ENCODE measurements around the gene GALNT2.

Gene GALNT2

DNA sequence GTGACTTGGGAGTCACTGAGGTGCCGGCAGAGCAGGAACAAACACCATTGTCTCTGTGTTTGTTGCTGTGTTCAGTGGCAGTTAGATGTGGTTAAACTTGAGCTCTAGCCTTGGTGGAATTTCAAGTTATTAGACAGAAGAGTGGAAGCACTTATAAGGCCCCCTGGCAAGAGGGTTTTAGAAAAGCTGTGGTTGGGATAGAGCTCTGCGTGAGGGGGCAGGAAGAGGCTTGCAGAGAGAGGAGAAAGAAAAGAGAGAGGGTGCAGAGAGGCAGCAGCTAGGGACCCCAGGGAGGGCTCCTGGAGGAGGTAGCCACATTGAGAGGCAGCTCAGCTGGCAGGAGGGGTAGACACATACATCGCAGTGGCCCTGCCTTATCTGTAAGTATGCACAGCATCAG is 128.2 kb downstream of the GALNT2 start:
- Histone ChIP-seq H3K36me3 (ENCODE audit: control insufficient read depth, insufficient read depth, low read length) (no peaks in the 10 kb centered on the region), H3K9me3 (ENCODE audit: control insufficient read depth, insufficient read depth, low read length) (no peaks in the 10 kb centered on the region), H3K4me1 (ENCODE audit: control insufficient read depth, insufficient read depth, low read length) (0 out of 2 replicates have a peak, but pooled peaks cover 4% of the 10 kb centered on the region), H3K9ac (ENCODE audit: low read depth, low read length) (no peak overlapping the region), H3K27me3 (ENCODE audit: control insufficient read depth, insufficient read depth, low read length) (no peaks in the 10 kb centered on the region), H3K4me3 (ENCODE audit: low read depth, low read length) (no peak overlapping the region), H3K27ac (ENCODE audit: low read depth, low read length) (no peak overlapping the region)

GRCh38 chr1:230196077-230196476 is 129.0 kb downstream of the GALNT2 start:
- Histone ChIP-seq H3K27ac (ENCODE audit: low read depth, low read length) (no peak overlapping the region), H3K27me3 (ENCODE audit: control insufficient read depth, insufficient read depth, low read length) (no peaks in the 10 kb centered on the region), H3K4me3 (ENCODE audit: low read depth, low read length) (no peak overlapping the region), H3K36me3 (ENCODE audit: control insufficient read depth, insufficient read depth, low read length) (no peaks in the 10 kb centered on the region), H3K9me3 (ENCODE audit: control insufficient read depth, insufficient read depth, low read length) (no peaks in the 10 kb centered on the region), H3K4me1 (ENCODE audit: control insufficient read depth, insufficient read depth, low read length) (0 out of 2 replicates have a peak, but pooled peaks cover 4% of the 10 kb centered on the region), H3K9ac (ENCODE audit: low read depth, low read length) (no peak overlapping the region)

GRCh38 chr1:230197644-230198567 is 130.9 kb downstream of the GALNT2 start:
- H3K9me3 ChIP-seq (ENCODE audit: control insufficient read depth, insufficient read depth, low read length), result no peaks in the 10 kb centered on the region
- peaks cover under 1% of the 10 kb centered on the region; the same call in 1 of the 2 replicates for H3K36me3 ChIP-seq (ENCODE audit: control insufficient read depth, insufficient read depth, low read length)
- no peak overlapping the region for H3K9ac ChIP-seq (ENCODE audit: low read depth, low read length)
- H3K27ac ChIP-seq (ENCODE audit: low read depth, low read length), result no peak overlapping the region
- no peaks in the 10 kb centered on the region for H3K27me3 ChIP-seq (ENCODE audit: control insufficient read depth, insufficient read depth, low read length)
- H3K4me3 ChIP-seq (ENCODE audit: low read depth, low read length), result no peak overlapping the region
- 0 out of 2 replicates have a peak, but pooled peaks cover under 1% of the 10 kb centered on the region for H3K4me1 ChIP-seq (ENCODE audit: control insufficient read depth, insufficient read depth, low read length)

- Histone ChIP-seq H3K9ac (ENCODE audit: low read depth, low read length) (no peak overlapping the region), H3K9me3 (ENCODE audit: control insufficient read depth, insufficient read depth, low read length) (no peaks in the 10 kb centered on the region), H3K36me3 (ENCODE audit: control insufficient read depth, insufficient read depth, low read length) (peaks cover 10% of the 10 kb centered on the region), H3K27ac (ENCODE audit: low read depth, low read length) (no peak overlapping the region), H3K4me3 (ENCODE audit: low read depth, low read length) (no peak overlapping the region), H3K4me1 (ENCODE audit: control insufficient read depth, insufficient read depth, low read length) (no peaks in the 10 kb centered on the region), H3K27me3 (ENCODE audit: control insufficient read depth, insufficient read depth, low read length) (no peaks in the 10 kb centered on the region)
These were observed 132.0 kb downstream of the GALNT2 start for GRCh38 chr1:230199034-230199433.

- H3K4me1 ChIP-seq (ENCODE audit: control insufficient read depth, insufficient read depth, low read length), result no peaks in the 10 kb centered on the region
- H3K27ac ChIP-seq (ENCODE audit: low read depth, low read length), result no peak overlapping the region
- peaks cover 14% of the 10 kb centered on the region for H3K36me3 ChIP-seq (ENCODE audit: control insufficient read depth, insufficient read depth, low read length)
- no peaks in the 10 kb centered on the region for H3K27me3 ChIP-seq (ENCODE audit: control insufficient read depth, insufficient read depth, low read length)
- H3K4me3 ChIP-seq (ENCODE audit: low read depth, low read length), result no peak overlapping the region
- no peak overlapping the region for H3K9ac ChIP-seq (ENCODE audit: low read depth, low read length)
- no peaks in the 10 kb centered on the region for H3K9me3 ChIP-seq (ENCODE audit: control insufficient read depth, insufficient read depth, low read length)
These were observed 132.5 kb downstream of the GALNT2 start for GRCh38 chr1:230199554-230199953.

DNA sequence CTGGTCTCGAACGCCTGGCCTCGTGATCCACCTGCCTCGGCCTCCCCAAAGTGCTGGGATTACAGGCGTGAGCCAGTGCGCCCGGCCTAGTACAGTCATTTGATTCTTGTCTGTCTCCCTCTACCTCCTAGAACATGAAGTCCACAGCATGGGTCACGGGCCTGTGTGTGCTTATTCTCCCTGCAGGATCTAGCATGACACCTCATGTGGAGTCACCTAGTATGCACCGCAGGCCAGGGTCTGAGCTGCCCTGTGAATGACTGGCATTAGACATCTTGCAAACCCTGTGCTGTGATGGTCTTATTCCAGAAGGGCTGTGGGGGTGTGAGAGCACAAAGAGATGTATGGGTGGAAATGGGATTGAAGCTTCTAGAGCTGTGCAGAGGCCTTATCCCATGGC is 133.2 kb downstream of the GALNT2 start:
- Histone ChIP-seq H3K4me1 (ENCODE audit: control insufficient read depth, insufficient read depth, low read length) (no peaks in the 10 kb centered on the region), H3K4me3 (ENCODE audit: low read depth, low read length) (no peak overlapping the region), H3K9ac (ENCODE audit: low read depth, low read length) (no peak overlapping the region), H3K36me3 (ENCODE audit: control insufficient read depth, insufficient read depth, low read length) (peaks cover 22% of the 10 kb centered on the region), H3K9me3 (ENCODE audit: control insufficient read depth, insufficient read depth, low read length) (no peaks in the 10 kb centered on the region), H3K27ac (ENCODE audit: low read depth, low read length) (no peak overlapping the region), H3K27me3 (ENCODE audit: control insufficient read depth, insufficient read depth, low read length) (no peaks in the 10 kb centered on the region)

GRCh38 chr1:230201445-230201844 is 134.4 kb downstream of the GALNT2 start:
- Histone ChIP-seq H3K36me3 (ENCODE audit: control insufficient read depth, insufficient read depth, low read length) (peaks cover 23% of the 10 kb centered on the region), H3K9me3 (ENCODE audit: control insufficient read depth, insufficient read depth, low read length) (no peaks in the 10 kb centered on the region), H3K9ac (ENCODE audit: low read depth, low read length) (no peak overlapping the region), H3K4me3 (ENCODE audit: low read depth, low read length) (no peak overlapping the region), H3K27ac (ENCODE audit: low read depth, low read length) (no peak overlapping the region), H3K27me3 (ENCODE audit: control insufficient read depth, insufficient read depth, low read length) (no peaks in the 10 kb centered on the region), H3K4me1 (ENCODE audit: control insufficient read depth, insufficient read depth, low read length) (no peaks in the 10 kb centered on the region)

- Histone ChIP-seq H3K9ac (ENCODE audit: low read depth, low read length) (no peak overlapping the region), H3K27ac (ENCODE audit: low read depth, low read length) (no peak overlapping the region), H3K36me3 (ENCODE audit: control insufficient read depth, insufficient read depth, low read length) (peaks cover 23% of the 10 kb centered on the region), H3K4me1 (ENCODE audit: control insufficient read depth, insufficient read depth, low read length) (no peaks in the 10 kb centered on the region), H3K4me3 (ENCODE audit: low read depth, low read length) (no peak overlapping the region), H3K9me3 (ENCODE audit: control insufficient read depth, insufficient read depth, low read length) (no peaks in the 10 kb centered on the region), H3K27me3 (ENCODE audit: control insufficient read depth, insufficient read depth, low read length) (no peaks in the 10 kb centered on the region)
These were observed 137.8 kb downstream of the GALNT2 start for GRCh38 chr1:230204842-230205241.

DNA sequence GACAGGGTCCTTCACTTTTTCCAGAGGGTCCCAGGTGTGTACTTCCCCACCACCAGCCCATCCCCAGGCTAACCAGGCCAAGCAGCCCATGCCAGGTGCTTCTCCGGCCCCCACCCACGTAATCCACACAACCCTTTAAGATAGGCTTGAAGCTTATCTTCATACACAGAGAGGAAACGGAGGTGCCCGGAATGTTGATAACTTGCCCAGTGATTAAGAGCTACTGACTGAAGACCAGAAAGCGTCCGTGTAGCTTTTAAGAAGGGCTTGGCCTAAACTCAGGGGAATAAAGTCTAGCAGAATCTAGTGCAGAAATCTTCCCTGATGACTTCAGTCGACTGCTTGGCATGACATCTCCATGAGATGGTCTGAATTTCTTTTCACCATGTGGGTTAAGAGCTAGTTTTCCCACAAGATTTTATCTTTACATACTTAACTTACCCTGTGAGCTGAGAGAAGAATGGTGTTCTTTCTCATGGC is 138.7 kb downstream of the GALNT2 start:
- no peaks in the 10 kb centered on the region for H3K9me3 ChIP-seq (ENCODE audit: control insufficient read depth, insufficient read depth, low read length)
- no peaks in the 10 kb centered on the region for H3K4me1 ChIP-seq (ENCODE audit: control insufficient read depth, insufficient read depth, low read length)
- peaks cover 23% of the 10 kb centered on the region for H3K36me3 ChIP-seq (ENCODE audit: control insufficient read depth, insufficient read depth, low read length)
- H3K27ac ChIP-seq (ENCODE audit: low read depth, low read length), result no peak overlapping the region
- no peak overlapping the region for H3K9ac ChIP-seq (ENCODE audit: low read depth, low read length)
- no peaks in the 10 kb centered on the region for H3K27me3 ChIP-seq (ENCODE audit: control insufficient read depth, insufficient read depth, low read length)
- H3K4me3 ChIP-seq (ENCODE audit: low read depth, low read length), result no peak overlapping the region

DNA sequence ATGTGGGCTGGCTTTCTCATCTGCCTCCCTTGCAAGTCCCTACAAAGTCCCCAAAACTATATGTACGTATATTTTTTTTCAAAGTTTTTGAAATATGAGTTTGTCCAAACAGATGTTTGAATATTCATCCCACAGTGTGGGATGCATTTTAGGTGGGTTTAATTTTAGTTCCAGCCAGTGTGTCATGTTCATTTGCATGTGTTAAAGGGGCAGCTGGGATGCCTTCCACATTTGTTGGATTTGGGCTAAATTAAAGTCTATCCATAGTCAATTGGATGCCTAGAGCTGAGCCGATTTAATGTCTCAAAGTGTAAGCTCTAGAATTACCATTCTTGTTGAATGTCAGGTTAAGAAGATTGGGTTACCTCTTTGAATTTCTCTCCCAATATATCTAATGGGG is 139.2 kb downstream of the GALNT2 start:
- Histone ChIP-seq H3K9ac (ENCODE audit: low read depth, low read length) (no peak overlapping the region), H3K27ac (ENCODE audit: low read depth, low read length) (no peak overlapping the region), H3K9me3 (ENCODE audit: control insufficient read depth, insufficient read depth, low read length) (no peaks in the 10 kb centered on the region), H3K27me3 (ENCODE audit: control insufficient read depth, insufficient read depth, low read length) (no peaks in the 10 kb centered on the region), H3K4me1 (ENCODE audit: control insufficient read depth, insufficient read depth, low read length) (no peaks in the 10 kb centered on the region), H3K4me3 (ENCODE audit: low read depth, low read length) (no peak overlapping the region), H3K36me3 (ENCODE audit: control insufficient read depth, insufficient read depth, low read length) (peaks cover 23% of the 10 kb centered on the region)

GRCh38 chr1:230206976-230207375 is 139.9 kb downstream of the GALNT2 start:
- H3K36me3 ChIP-seq (ENCODE audit: control insufficient read depth, insufficient read depth, low read length), result peaks cover 23% of the 10 kb centered on the region
- H3K4me1 ChIP-seq (ENCODE audit: control insufficient read depth, insufficient read depth, low read length), result no peaks in the 10 kb centered on the region
- H3K4me3 ChIP-seq (ENCODE audit: low read depth, low read length), result no peak overlapping the region
- no peak overlapping the region for H3K27ac ChIP-seq (ENCODE audit: low read depth, low read length)
- no peaks in the 10 kb centered on the region for H3K27me3 ChIP-seq (ENCODE audit: control insufficient read depth, insufficient read depth, low read length)
- no peak overlapping the region for H3K9ac ChIP-seq (ENCODE audit: low read depth, low read length)
- no peaks in the 10 kb centered on the region for H3K9me3 ChIP-seq (ENCODE audit: control insufficient read depth, insufficient read depth, low read length)
